Fibroblast of lung (primary cell): ENCODE measurements around the gene DLX6. TPM values are rescaled to one million over a fixed set of nuclear protein-coding genes. Genes with fewer than 3 reads are reported as not detected.

Experiments used
- DNase-seq, 2 donors: peaks; one replicate each; pipeline versions ENCODE4 v3.0.0 to v3.0.0-alpha.2; 2010; ENCODE audit warnings: low read depth in 2 of 2
- H2AFZ ChIP-seq: 2 replicates; pipeline ENCODE4 v1.5.1; 2012; ENCODE audit warnings: low read length, control low read depth, inconsistent platforms
- H3K27ac ChIP-seq: 2 replicates; pipeline ENCODE4 v1.5.1; 2011; ENCODE audit warnings: low read length, control low read depth; ENCODE audit not compliant: insufficient read depth
- H3K27me3 ChIP-seq: 2 replicates; pipeline ENCODE4 v1.5.1; 2011; ENCODE audit warnings: mild to moderate bottlenecking, low read length; ENCODE audit not compliant: control insufficient read depth, insufficient read depth
- H3K36me3 ChIP-seq: 2 replicates; pipeline ENCODE4 v1.5.1; 2011; ENCODE audit warnings: low read length; ENCODE audit not compliant: control insufficient read depth, insufficient read depth
- H3K4me1 ChIP-seq: 2 replicates; pipeline ENCODE4 v1.5.1; 2011; ENCODE audit warnings: low read length; ENCODE audit not compliant: control insufficient read depth, insufficient read depth; ENCODE audit errors: extremely low read depth
- H3K4me2 ChIP-seq: 2 replicates; pipeline ENCODE4 v1.5.1; 2011; ENCODE audit warnings: low read length, control low read depth; ENCODE audit not compliant: insufficient read depth; ENCODE audit errors: extremely low read depth
- H3K4me3 ChIP-seq, 4 experiments: fragments of 200-600 bp in 1 of 4; sonication (generic) in 1 of 4; replicated peaks in 1 of 4; 2 replicates each; pipeline ENCODE4 v1.5.1; 2011 to 2016; ENCODE audit warnings: low read length in 4 of 4, low read depth in 3 of 4, mild to moderate bottlenecking in 3 of 4, control low read depth in 2 of 4, inconsistent platforms in 1 of 4, mixed read lengths in 1 of 4; ENCODE audit not compliant: insufficient read depth in 1 of 4; ENCODE audit errors: control extremely low read depth in 1 of 4
- H3K79me2 ChIP-seq: 2 replicates; pipeline ENCODE4 v1.5.1; 2012; ENCODE audit warnings: mild to moderate bottlenecking, low read length, inconsistent platforms; ENCODE audit not compliant: control insufficient read depth, insufficient read depth
- H3K9ac ChIP-seq: 2 replicates; pipeline ENCODE4 v1.5.1; 2011; ENCODE audit warnings: mild to moderate bottlenecking, low read length, control low read depth; ENCODE audit not compliant: insufficient read depth
- H3K9me3 ChIP-seq: 2 replicates; pipeline ENCODE4 v1.5.1; 2012; ENCODE audit warnings: low read depth, low read length; ENCODE audit not compliant: control insufficient read depth, insufficient read depth
- H4K20me1 ChIP-seq: 2 replicates; pipeline ENCODE4 v1.5.1; 2011; ENCODE audit warnings: low read length; ENCODE audit not compliant: control insufficient read depth, insufficient read depth; ENCODE audit errors: extremely low read depth
- CTCF ChIP-seq, 2 donors: IDR thresholded peaks in 1 of 2; conservative IDR thresholded peaks in 1 of 2; 1 replicate in 1 of 2; 2 replicates in 1 of 2; pipeline ENCODE4 v1.5.1; 2011 to 2012; ENCODE audit warnings: low read length in 2 of 2, control low read depth in 1 of 2, inconsistent platforms in 1 of 2, low read depth in 1 of 2, mild to moderate bottlenecking in 1 of 2
- EZH2 ChIP-seq: IDR thresholded peaks from 2 replicates; pipeline ENCODE4 v1.5.1; 2012; ENCODE audit warnings: low read length, control low read depth, mild to moderate bottlenecking; ENCODE audit errors: missing control alignments
- polyA plus RNA-seq, 2 donors: library from polyadenylated mRNA; depleted of rRNA in 1 of 2; stranded (reverse) in 1 of 2; unstranded in 1 of 2; fragments of >200 nt; gene quantifications; 2 replicates each; pipeline ENCODE4 v1.2.1, GENCODE V29; 2011 to 2012; ENCODE audit warnings: missing spikeins in 1 of 2
- total RNA-seq: library from RNA; depleted of rRNA; stranded (reverse); fragments of >200 nt; gene quantifications from 2 replicates; pipeline ENCODE4 v1.2.1, GENCODE V29; 2014

Gene DLX6
- total and polyA plus RNA-seq, 2 donors (not counting 1 experiment from before 2014, with no cell fraction given) = under 0.01 TPM; not detected in 1

DNA sequence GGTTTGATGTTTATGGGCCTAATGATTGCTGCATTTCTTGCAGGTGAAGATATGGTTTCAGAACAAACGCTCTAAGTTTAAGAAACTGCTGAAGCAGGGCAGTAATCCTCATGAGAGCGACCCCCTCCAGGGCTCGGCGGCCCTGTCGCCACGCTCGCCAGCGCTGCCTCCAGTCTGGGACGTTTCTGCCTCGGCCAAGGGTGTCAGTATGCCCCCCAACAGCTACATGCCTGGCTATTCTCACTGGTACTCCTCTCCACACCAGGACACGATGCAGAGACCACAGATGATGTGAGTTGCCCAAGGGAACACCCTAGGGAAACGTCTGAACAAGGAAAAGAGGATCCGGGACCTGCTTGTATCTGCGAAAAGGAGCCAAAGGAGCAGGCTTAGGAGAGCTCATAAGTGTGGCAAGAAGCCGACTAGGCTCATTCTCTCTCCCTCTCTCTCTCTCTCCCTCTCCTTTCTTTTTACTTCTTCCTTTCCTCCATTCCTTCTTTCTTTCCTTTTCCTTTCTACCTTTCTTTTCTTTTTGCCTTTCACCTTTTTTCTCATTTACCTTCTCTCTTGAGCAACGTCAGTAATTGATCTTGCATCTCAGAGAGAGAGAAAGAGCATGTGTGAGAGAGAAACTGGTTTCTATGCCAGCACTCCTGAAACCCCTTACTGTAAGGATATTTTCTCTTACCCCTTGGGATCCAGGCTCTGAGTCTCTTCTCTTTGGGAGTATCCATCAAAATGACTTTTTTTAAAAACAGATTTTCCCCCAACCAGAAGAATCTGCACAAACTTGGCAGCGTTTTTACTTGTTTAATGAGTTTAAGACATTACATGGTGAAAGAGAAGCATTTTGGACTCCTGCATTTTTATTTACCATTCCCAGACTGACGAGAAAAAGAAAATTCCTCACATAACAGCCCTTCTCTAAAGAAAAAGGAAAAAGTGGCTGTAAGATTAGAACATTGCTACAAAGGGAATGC, 4.7 kb downstream of the DLX6 start:
- Histone ChIP-seq H3K4me3 (no peak overlapping the region), H4K20me1 (no peaks in the 10 kb centered on the region), H3K4me1 (no peaks in the 10 kb centered on the region), H3K27me3 (peaks cover 46% of the 10 kb centered on the region), H3K9ac (no peak overlapping the region), H3K4me2 (no peak overlapping the region), H2AFZ (no peak overlapping the region), H3K27ac (no peak overlapping the region), H3K9me3 (no peaks in the 10 kb centered on the region), H3K36me3 (no peaks in the 10 kb centered on the region), H3K79me2 (no peaks in the 10 kb centered on the region)
- no peak for TF ChIP-seq CTCF (conservative IDR thresholded peaks at IDR 0.05 in 1 of 2, IDR thresholded peaks at IDR 0.05 in 1 of 2; ENCODE audit: low read depth in 1 of 2, low read length in 2 of 2)
- no peak for TF ChIP-seq EZH2
- no peak for DNase-seq

GRCh38 chr7:97011104-97011503, 5.8 kb downstream of the DLX6 start:
- no peak for DNase-seq
- no peak overlapping the region for H3K27ac ChIP-seq
- H2AFZ ChIP-seq = no peak overlapping the region
- no peak overlapping the region for H3K4me3 ChIP-seq
- no peaks in the 10 kb centered on the region for H3K4me1 ChIP-seq
- H3K9me3 ChIP-seq = no peaks in the 10 kb centered on the region
- no peak overlapping the region for H3K4me2 ChIP-seq
- TF ChIP-seq EZH2 (no peak), CTCF (conservative IDR thresholded peaks at IDR 0.05 in 1 of 2, IDR thresholded peaks at IDR 0.05 in 1 of 2; ENCODE audit: low read depth in 1 of 2, low read length in 2 of 2) (no peak)
- no peaks in the 10 kb centered on the region for H4K20me1 ChIP-seq
- peaks cover 53% of the 10 kb centered on the region for H3K27me3 ChIP-seq
- H3K36me3 ChIP-seq = no peaks in the 10 kb centered on the region
- H3K79me2 ChIP-seq = no peaks in the 10 kb centered on the region
- H3K9ac ChIP-seq = no peak overlapping the region

DNA sequence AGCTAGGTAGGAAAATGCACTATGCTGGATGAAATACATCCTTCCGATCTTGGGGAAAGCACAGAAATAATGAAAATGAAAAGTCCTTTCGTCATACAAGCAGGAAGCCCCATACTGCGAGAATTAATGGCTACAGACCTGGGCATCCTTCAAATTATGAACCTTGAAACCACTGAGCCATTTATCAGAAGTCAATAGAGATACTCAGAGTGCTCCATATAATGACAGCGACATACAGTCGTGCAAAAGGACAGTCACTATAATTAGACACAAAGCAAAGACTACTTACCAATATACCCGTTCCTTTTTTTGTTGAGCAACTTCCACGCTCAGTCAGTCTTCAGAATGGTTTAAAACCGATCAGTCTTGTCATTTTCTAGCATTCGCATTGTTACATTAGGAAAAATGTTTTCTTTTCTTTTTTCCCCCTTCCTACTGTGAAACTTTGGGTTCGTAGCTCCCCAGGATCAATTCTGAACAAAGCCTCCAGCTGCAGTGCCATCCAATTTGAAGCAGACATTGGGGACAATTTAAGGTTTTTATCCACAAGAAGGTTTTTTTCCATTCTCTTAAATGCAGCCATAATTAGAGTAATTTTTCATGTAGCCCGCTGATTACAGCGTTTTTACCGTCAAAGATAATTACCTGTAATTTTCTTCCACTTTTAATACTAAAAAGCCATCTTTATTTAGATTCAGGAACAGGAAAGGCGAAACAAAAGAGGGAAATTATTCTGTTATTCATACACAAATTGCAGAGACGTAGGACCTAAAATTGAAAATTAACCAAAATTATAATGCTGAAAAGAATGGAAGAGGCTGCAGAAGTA, 6.4 kb downstream of the DLX6 start:
- TF ChIP-seq EZH2 (no peak), CTCF (conservative IDR thresholded peaks at IDR 0.05 in 1 of 2, IDR thresholded peaks at IDR 0.05 in 1 of 2; ENCODE audit: low read depth in 1 of 2, low read length in 2 of 2) (no peak)
- H3K4me2 ChIP-seq = no peak overlapping the region
- H3K27me3 ChIP-seq = peaks cover 56% of the 10 kb centered on the region
- H4K20me1 ChIP-seq = no peaks in the 10 kb centered on the region
- DNase-seq = no peak
- H3K9ac ChIP-seq = no peak overlapping the region
- H3K27ac ChIP-seq = no peak overlapping the region
- no peaks in the 10 kb centered on the region for H3K4me1 ChIP-seq
- no peak overlapping the region for H3K4me3 ChIP-seq
- no peaks in the 10 kb centered on the region for H3K36me3 ChIP-seq
- H3K9me3 ChIP-seq = no peaks in the 10 kb centered on the region
- H2AFZ ChIP-seq = no peak overlapping the region
- no peaks in the 10 kb centered on the region for H3K79me2 ChIP-seq
